Measurements from ENCODE around the gene RANBP17.
"Not testable (repeated sequence)": the region's sequence is repeated elsewhere in the genome, so short reads cannot be mapped to it uniquely, and the experiment has no call there.

Gene RANBP17

DNA sequence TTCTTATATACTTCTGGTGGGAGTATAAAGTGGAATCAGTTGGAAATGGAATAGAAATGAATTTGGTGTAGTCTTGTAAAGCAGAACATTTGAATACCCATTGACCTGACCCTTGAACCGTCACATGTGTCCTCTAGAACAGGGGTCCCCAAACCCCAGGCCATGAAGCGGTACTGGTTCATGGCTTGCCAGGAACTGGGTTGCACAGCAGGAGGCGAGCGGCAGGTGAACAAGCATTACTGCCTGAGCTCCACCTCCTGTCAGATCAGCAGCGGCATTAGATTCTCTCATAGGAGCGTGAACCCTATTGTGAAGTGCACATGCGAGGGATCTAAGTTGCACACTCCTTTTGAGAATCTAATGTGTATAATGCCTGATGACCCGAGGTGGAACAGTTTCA lies 80.0 kb downstream of the RANBP17 start:
- H3K27me3 Mint-ChIP-seq: peaks cover 3% of the 10 kb centered on the region
- H3K4me3 Mint-ChIP-seq: no peak overlapping the region
- no peaks in the 10 kb centered on the region for H3K4me1 Mint-ChIP-seq (ENCODE audit: low read depth)
- H3K9me3 Mint-ChIP-seq: no peaks in the 10 kb centered on the region
- no peaks in the 10 kb centered on the region for H3K36me3 Mint-ChIP-seq (ENCODE audit: low read depth)
- H3K27ac Mint-ChIP-seq: no peak overlapping the region
- DNase-seq: no peak

DNA sequence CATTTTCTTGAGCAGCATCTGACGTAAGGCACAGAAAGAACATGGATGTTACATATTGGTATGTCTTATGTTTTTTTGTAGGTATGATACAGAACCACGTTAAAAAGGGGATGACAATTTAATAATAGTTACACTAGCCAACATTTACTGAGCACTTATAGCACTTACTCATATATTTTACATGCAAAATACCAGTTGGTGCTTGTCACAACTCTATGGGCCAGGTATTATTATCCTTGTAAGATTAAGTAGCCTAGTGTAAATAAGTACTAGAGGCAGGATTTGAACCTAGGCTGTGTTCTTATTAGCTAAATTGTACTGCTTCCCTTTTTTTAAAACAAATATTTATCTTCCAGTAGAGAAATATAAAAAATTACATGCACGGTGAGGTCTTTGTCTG lies 83.5 kb downstream of the RANBP17 start:
- Mint-ChIP-seq H3K27ac (no peak overlapping the region), H3K36me3 (ENCODE audit: low read depth) (no peaks in the 10 kb centered on the region), H3K4me3 (no peak overlapping the region), H3K27me3 (no peaks in the 10 kb centered on the region), H3K4me1 (ENCODE audit: low read depth) (no peaks in the 10 kb centered on the region), H3K9me3 (no peaks in the 10 kb centered on the region)
- DNase-seq: no peak

DNA sequence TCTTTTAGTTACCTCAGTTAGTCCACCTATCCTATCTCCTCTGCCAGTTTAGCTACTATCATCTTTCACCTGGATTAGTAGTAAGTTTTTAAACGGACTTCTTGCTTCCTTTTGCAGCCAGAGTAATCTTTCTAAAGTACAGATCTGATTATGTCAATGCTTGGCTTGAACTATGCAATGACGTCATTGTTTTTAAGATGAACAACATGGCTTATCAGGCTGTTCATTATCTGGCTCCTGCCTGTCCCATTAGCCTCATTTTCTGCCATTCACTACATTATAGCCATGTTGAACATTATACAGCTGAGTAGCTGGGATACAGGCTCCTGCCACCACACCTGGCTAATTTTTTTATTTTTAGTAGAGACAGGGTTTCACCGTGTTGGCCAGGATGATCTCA lies 98.7 kb downstream of the RANBP17 start:
- no peak for DNase-seq
- H3K4me1 Mint-ChIP-seq (ENCODE audit: low read depth): no peaks in the 10 kb centered on the region
- H3K27me3 Mint-ChIP-seq: no peaks in the 10 kb centered on the region
- H3K27ac Mint-ChIP-seq: no peak overlapping the region
- no peaks in the 10 kb centered on the region for H3K36me3 Mint-ChIP-seq (ENCODE audit: low read depth)
- H3K9me3 Mint-ChIP-seq: no peaks in the 10 kb centered on the region
- no peak overlapping the region for H3K4me3 Mint-ChIP-seq

DNA sequence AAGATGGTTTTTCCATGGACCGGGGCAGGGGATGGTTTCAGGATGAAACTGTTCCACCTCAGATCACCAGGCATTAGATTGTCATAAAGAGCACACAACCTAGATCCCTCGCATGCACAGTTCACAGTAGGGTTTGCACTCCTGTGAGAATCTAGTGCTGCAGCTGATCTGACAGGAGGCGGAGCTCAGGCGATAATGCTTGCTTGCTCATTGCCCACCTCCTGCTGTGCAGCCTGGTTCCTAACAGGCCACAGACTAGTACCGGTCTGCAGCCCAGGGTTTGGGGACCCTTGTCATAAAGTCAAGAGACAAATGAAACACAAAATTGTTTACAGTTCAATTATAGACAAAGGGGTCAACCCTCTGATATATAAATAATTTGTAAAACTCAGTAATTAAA lies 101.7 kb downstream of the RANBP17 start:
- DNase-seq: no peak
- Mint-ChIP-seq H3K36me3 (ENCODE audit: low read depth) (no peaks in the 10 kb centered on the region), H3K9me3 (no peaks in the 10 kb centered on the region), H3K27ac (no peak overlapping the region), H3K27me3 (no peaks in the 10 kb centered on the region), H3K4me3 (no peak overlapping the region), H3K4me1 (ENCODE audit: low read depth) (no peaks in the 10 kb centered on the region)

DNA sequence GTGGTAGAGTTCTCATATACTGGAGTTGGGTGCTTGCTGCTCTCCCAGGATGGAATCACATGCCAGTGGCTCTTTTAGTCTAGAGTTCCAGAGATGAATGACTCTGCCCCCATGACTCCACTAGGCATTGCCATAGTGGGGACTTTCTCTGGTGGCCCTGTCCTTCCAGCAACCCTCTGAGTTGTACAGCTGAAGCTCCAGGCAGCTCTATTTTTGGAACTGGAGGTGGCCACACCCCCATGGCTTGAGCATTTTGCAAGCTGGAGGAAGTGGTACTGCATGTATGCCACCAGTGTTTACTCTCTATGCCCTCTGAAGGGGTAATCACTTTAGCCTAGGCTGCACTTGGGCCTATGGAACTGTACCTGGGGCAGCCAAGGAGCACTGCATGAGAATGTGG lies 112.6 kb downstream of the RANBP17 start:
- Mint-ChIP-seq H3K36me3 (ENCODE audit: low read depth) (no peaks in the 10 kb centered on the region), H3K4me3 (no peak overlapping the region), H3K27me3 (no peaks in the 10 kb centered on the region), H3K4me1 (ENCODE audit: low read depth) (no peaks in the 10 kb centered on the region), H3K27ac (no peak overlapping the region), H3K9me3 (peaks cover 7% of the 10 kb centered on the region)
- DNase-seq: no peak

DNA sequence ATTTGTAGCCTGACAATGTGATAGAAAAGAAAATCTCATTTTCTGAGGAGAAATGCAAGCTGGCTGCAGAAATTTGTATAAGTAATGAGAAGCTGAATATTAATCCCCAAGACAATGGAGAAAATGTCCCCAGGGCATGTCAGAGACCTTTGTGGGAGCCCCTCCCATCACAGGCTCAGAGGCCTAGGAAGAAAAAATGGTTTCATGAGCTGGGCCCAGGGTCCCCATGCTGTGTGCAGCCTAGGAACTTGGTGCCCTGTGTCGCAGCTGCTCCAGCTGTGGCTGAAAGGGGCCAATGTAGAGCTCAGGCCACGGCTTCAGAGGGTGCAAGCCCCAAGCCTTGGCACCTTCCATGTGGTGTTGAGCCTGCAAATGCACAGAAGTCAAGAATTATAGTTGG lies 118.4 kb downstream of the RANBP17 start:
- DNase-seq; H3K4me1 Mint-ChIP-seq (ENCODE audit: low read depth); H3K27me3 Mint-ChIP-seq; H3K27ac Mint-ChIP-seq; H3K4me3 Mint-ChIP-seq; H3K36me3 Mint-ChIP-seq (ENCODE audit: low read depth): not testable (repeated sequence)
- H3K9me3 Mint-ChIP-seq: peaks cover 28% of the 10 kb centered on the region

DNA sequence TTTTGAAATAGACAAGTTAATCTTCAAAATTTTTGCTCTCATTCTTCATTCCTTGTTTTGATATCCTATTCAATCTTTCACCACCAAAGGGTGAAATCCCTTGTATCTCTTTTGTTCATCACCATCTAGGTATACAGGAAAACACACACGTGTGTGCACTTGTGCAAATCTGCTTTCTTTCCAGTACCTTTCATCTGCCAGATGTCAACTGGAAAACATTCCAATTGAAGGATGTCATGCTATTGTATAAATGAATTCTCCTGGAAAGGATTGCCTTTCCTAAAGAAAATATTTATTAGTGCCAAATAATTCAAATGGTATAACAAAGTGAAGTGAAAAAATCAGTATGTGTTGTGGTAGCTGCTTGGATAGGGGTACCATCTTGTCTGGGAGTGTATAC lies 123.7 kb downstream of the RANBP17 start:
- Mint-ChIP-seq H3K4me3 (no peak overlapping the region), H3K4me1 (ENCODE audit: low read depth) (no peaks in the 10 kb centered on the region), H3K9me3 (peaks cover 12% of the 10 kb centered on the region), H3K27ac (no peak overlapping the region), H3K36me3 (ENCODE audit: low read depth) (no peaks in the 10 kb centered on the region), H3K27me3 (no peaks in the 10 kb centered on the region)
- no peak for DNase-seq

DNA sequence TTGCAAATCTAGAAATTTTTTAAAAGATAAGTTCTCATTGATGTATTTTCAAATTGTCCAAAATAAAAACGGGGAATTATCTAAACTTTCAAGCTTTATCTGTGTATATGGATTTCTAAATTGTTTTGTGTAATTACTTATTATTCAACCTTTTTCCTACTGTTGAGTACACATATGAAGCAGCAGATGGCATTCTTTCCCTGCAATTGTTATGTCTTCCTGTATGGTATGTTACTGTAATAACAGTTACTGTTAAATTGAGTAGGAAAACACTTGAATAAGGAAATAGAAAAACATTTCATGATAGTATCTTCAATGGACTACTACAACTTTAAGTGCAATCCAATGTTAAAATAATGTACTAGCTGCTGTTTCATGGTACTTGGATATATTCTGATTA lies 124.8 kb downstream of the RANBP17 start:
- Mint-ChIP-seq H3K4me1 (ENCODE audit: low read depth) (no peaks in the 10 kb centered on the region), H3K27ac (no peak overlapping the region), H3K36me3 (ENCODE audit: low read depth) (no peaks in the 10 kb centered on the region), H3K4me3 (no peak overlapping the region), H3K9me3 (peaks cover 2% of the 10 kb centered on the region), H3K27me3 (no peaks in the 10 kb centered on the region)
- no peak for DNase-seq

DNA sequence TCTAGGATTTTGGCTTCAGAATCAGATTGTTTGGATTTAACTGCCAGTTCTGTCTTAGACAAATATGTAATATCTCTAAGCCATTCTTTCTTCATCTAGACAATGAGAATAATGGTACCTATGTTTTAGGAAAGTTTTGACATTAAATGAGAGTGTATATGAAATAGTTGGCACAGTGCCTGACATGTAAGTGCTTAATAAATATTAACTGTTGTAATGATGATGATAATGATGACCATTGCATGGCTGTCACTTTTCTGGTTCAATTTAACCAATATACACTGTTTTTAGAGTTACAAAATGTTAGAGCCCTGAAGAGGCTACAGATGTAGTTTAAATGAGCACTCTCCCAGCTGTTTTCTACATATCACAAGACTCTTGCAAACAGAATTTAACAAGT lies 131.7 kb downstream of the RANBP17 start:
- Mint-ChIP-seq H3K27ac (no peak overlapping the region), H3K9me3 (no peaks in the 10 kb centered on the region), H3K4me3 (no peak overlapping the region), H3K27me3 (no peaks in the 10 kb centered on the region), H3K36me3 (ENCODE audit: low read depth) (no peaks in the 10 kb centered on the region), H3K4me1 (ENCODE audit: low read depth) (no peaks in the 10 kb centered on the region)
- DNase-seq: no peak

DNA sequence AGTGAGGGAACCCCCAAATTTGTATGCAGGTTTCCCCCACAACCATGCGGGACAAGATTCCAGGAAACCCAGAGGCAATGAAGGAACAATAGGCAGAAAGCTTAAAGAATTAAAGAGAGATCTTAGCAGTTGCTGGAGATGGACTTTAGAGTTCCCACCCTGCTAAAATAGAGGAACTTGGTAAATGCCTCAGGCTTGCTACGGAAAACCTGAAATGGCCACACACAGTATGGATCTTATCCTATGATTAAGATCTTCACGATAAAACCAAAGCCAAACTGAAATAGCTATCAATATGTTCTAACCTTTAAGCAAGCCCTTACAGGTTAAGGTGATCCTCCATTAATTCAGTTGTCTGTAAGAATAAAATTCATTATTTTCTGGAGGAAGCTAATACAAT lies 148.3 kb downstream of the RANBP17 start:
- DNase-seq: no peak

DNA sequence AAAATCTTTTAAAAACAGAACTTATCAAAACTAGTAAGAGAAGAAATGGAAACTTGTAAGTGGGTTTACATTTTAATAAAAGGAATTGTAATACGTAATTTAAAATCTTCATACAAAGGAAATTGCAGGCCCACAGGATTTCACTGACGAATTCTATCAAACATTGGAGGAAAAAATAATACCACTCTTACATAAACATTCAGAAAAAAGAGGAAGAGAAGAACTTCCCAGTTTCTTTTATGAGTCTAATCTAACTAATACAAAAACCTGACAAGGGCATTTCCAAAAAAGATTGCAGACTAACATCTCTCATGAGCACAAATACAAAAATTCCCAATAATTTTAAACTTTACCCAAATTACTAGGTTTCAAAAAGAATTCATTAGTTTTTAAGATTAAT lies 149.0 kb downstream of the RANBP17 start:
- Mint-ChIP-seq H3K4me1 (ENCODE audit: low read depth) (no peaks in the 10 kb centered on the region), H3K36me3 (ENCODE audit: low read depth) (no peaks in the 10 kb centered on the region), H3K9me3 (no peaks in the 10 kb centered on the region), H3K27me3 (no peaks in the 10 kb centered on the region), H3K4me3 (no peak overlapping the region), H3K27ac (no peak overlapping the region)
- DNase-seq: no peak

More for the DNA sequence above, 148.3 kb downstream of the RANBP17 start:
- H3K9me3 Mint-ChIP-seq: no peaks in the 10 kb centered on the region
- H3K4me1 Mint-ChIP-seq (ENCODE audit: low read depth): no peaks in the 10 kb centered on the region
- H3K27me3 Mint-ChIP-seq: no peaks in the 10 kb centered on the region
- H3K27ac Mint-ChIP-seq: no peak overlapping the region
- H3K36me3 Mint-ChIP-seq (ENCODE audit: low read depth): no peaks in the 10 kb centered on the region
- no peak overlapping the region for H3K4me3 Mint-ChIP-seq

DNA sequence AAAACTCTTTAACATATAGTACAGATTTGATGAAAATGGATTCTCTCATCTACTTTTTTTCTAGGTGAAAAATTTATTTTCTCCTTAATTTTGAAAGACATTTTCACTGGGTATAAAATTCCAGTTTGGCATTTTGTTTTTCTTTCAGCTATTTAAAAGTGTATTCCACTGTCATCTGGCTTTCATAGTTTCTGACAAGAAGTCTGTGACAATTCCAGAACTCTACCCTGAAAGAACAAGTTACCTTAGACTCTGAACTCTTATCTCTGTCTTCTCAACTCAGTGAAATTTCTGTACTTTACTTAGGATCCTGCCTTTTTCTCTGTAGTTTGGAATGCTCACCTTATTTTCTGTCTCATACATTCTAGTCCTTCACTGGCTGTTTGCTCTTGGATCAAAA lies 161.7 kb downstream of the RANBP17 start:
- H3K4me3 Mint-ChIP-seq: no peak overlapping the region
- no peak for DNase-seq
- no peaks in the 10 kb centered on the region for H3K36me3 Mint-ChIP-seq (ENCODE audit: low read depth)
- H3K27me3 Mint-ChIP-seq: no peaks in the 10 kb centered on the region
- H3K27ac Mint-ChIP-seq: no peak overlapping the region
- no peaks in the 10 kb centered on the region for H3K4me1 Mint-ChIP-seq (ENCODE audit: low read depth)
- H3K9me3 Mint-ChIP-seq: peaks cover 5% of the 10 kb centered on the region

DNA sequence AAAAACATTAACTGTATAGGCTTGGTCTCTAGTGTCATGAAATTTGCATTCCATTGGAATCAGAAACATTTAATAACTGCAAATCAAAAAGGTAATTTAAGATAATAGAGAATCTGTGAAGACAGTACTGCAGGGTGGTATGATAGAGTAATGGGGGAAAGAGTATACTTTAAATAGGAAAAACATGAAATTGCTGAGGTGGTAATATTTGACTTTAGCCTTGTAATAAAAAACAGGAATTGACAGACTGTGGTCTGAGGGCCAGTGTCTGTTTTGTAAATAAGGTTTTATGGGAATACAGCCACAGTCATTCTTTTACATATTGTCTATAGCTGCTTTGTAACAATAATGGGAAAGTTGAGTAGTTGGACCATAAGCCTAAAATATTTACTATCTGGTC lies 162.3 kb downstream of the RANBP17 start:
- DNase-seq: no peak
- Mint-ChIP-seq H3K4me3 (no peak overlapping the region), H3K27ac (no peak overlapping the region), H3K27me3 (no peaks in the 10 kb centered on the region), H3K36me3 (ENCODE audit: low read depth) (no peaks in the 10 kb centered on the region), H3K9me3 (peaks cover 5% of the 10 kb centered on the region), H3K4me1 (ENCODE audit: low read depth) (no peaks in the 10 kb centered on the region)

DNA sequence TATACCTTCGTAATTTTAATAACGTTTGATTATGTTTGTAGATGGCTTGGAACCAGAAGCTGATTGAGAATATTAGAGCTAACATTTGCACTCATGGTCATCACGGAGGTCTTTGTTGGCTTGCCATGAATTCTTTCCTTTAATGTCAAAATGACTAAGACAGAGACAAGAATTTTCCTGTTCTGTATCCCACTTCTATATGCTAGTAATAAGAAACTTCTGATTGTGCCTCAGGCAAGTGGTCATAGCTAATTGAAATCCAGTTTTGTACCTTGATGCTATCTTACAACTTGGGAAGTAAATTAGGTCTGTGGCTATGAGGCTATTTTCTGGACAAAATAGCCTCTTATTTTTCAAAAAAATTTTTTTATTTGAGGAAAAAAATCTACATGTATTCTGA lies 167.6 kb downstream of the RANBP17 start:
- Mint-ChIP-seq H3K27me3 (no peaks in the 10 kb centered on the region), H3K27ac (no peak overlapping the region), H3K9me3 (no peaks in the 10 kb centered on the region), H3K36me3 (ENCODE audit: low read depth) (no peaks in the 10 kb centered on the region), H3K4me3 (no peak overlapping the region), H3K4me1 (ENCODE audit: low read depth) (no peaks in the 10 kb centered on the region)
- no peak for DNase-seq

DNA sequence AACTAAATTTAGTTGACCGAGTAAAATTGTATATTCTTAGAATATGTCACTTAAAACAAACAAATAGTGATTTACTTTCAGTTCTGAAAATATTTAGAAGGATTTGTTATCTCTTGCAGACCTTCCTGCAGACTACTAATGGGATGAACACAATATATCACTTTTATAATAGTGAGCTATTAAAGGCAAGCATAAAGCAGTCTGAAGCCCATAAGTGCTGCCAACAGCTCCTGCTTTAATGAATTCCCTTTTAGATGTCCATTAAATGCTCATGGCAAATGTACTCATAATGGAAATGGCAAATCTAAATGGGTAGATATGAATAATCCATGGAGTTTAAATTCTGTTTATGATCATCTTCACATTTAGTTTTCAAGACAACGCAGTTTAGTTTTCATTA lies 170.2 kb downstream of the RANBP17 start:
- Mint-ChIP-seq H3K4me1 (ENCODE audit: low read depth) (no peaks in the 10 kb centered on the region), H3K27ac (no peak overlapping the region), H3K36me3 (ENCODE audit: low read depth) (no peaks in the 10 kb centered on the region), H3K9me3 (no peaks in the 10 kb centered on the region), H3K27me3 (no peaks in the 10 kb centered on the region), H3K4me3 (no peak overlapping the region)
- DNase-seq: no peak

DNA sequence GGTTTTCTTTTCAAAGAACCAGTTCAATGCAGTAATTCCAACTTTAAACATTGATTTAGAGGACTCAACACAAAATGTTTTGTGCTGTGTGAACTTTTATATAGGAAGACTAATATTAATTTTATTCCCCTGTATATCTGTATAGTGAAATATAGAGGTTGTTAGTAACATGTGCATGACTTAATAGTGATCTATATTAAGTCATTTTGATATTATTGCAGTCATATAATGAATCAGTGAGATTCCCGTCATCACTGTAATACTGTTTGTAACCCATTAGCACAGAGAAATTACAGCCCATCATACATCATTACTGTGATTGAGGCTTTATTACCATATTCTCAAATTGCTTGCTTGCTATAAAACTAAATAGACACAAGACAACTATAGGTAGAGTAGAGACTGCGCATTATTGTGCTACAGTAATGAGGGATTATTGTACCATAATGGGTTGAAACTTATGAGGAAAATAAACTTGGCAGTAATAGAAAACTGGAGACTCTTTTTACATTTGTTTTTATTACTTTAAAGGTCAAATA lies 170.7 kb downstream of the RANBP17 start:
- no peaks in the 10 kb centered on the region for H3K9me3 Mint-ChIP-seq
- no peak for DNase-seq
- no peaks in the 10 kb centered on the region for H3K4me1 Mint-ChIP-seq (ENCODE audit: low read depth)
- H3K27me3 Mint-ChIP-seq: no peaks in the 10 kb centered on the region
- H3K27ac Mint-ChIP-seq: no peak overlapping the region
- H3K4me3 Mint-ChIP-seq: no peak overlapping the region
- no peaks in the 10 kb centered on the region for H3K36me3 Mint-ChIP-seq (ENCODE audit: low read depth)

Measured in activated T-cell treated with anti-CD3 and anti-CD28 coated beads, Interleukin-2, amount 50 U/mL, for 24 hours (primary cell).